Measurements from ENCODE around the gene SH2D3C.

- TF ChIP-seq CTCF (IDR thresholded peaks at IDR 0.05; ENCODE audit: low read depth, low read length, poor library complexity, severe bottlenecking) (no peak), EZH2phosphoT487 (IDR thresholded peaks at IDR 0.05; ENCODE audit: borderline replicate concordance, low read length) (no peak)
These were observed 31.3 kb upstream of the SH2D3C start for GRCh38 chr9:127809540-127810377.

Measured in DOHH2 (cell line).